ENCODE measurements around the gene DIPK1C.
A peak's percentile ranks its signal among the peaks of the same experiment; 100 is the strongest.

The DIPK1C gene

GRCh38 chr18:74497778-74498177 lies 40.7 kb upstream of the DIPK1C start:
- H3K9me3 ChIP-seq (ENCODE audit: control insufficient read depth, low read length), result no peaks in the 10 kb centered on the region
- H3K36me3 ChIP-seq (ENCODE audit: control insufficient read depth, insufficient read depth, low read length), result no peaks in the 10 kb centered on the region
- H3K27me3 ChIP-seq (ENCODE audit: control insufficient read depth, insufficient read depth, low read length), result no peaks in the 10 kb centered on the region
- peaks cover 13% of the 10 kb centered on the region for H3K79me2 ChIP-seq
- no peak overlapping the region for H2AFZ ChIP-seq
- TF ChIP-seq, protein P1, sequence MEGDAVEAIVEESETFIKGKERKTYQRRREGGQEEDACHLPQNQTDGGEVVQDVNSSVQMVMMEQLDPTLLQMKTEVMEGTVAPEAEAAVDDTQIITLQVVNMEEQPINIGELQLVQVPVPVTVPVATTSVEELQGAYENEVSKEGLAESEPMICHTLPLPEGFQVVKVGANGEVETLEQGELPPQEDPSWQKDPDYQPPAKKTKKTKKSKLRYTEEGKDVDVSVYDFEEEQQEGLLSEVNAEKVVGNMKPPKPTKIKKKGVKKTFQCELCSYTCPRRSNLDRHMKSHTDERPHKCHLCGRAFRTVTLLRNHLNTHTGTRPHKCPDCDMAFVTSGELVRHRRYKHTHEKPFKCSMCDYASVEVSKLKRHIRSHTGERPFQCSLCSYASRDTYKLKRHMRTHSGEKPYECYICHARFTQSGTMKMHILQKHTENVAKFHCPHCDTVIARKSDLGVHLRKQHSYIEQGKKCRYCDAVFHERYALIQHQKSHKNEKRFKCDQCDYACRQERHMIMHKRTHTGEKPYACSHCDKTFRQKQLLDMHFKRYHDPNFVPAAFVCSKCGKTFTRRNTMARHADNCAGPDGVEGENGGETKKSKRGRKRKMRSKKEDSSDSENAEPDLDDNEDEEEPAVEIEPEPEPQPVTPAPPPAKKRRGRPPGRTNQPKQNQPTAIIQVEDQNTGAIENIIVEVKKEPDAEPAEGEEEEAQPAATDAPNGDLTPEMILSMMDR (IDR thresholded peaks at IDR 0.05), result no peak
- no peak overlapping the region for H3K4me3 ChIP-seq (ENCODE audit: low read depth, low read length)
- no peaks in the 10 kb centered on the region for H3K4me1 ChIP-seq
- no peak overlapping the region for H3K4me2 ChIP-seq (ENCODE audit: low read length)
- no peak overlapping the region for H3K27ac ChIP-seq
- H3K9ac ChIP-seq, result no peak overlapping the region

GRCh38 chr18:74497324-74497676 lies 40.2 kb upstream of the DIPK1C start:
- no peak overlapping the region for H3K9ac ChIP-seq
- no peaks in the 10 kb centered on the region for H3K36me3 ChIP-seq (ENCODE audit: control insufficient read depth, insufficient read depth, low read length)
- no peaks in the 10 kb centered on the region for H3K4me1 ChIP-seq
- H3K27ac ChIP-seq, result peak overlapping the region; percentile 76
- H2AFZ ChIP-seq, result peak overlapping the region; percentile 73
- TF ChIP-seq, protein P1 (IDR thresholded peaks at IDR 0.05), result no peak
- H3K79me2 ChIP-seq, result peaks cover 13% of the 10 kb centered on the region
- H3K9me3 ChIP-seq (ENCODE audit: control insufficient read depth, low read length), result no peaks in the 10 kb centered on the region
- H3K4me3 ChIP-seq (ENCODE audit: low read depth, low read length), result peak overlapping the region; percentile 84
- no peaks in the 10 kb centered on the region for H3K27me3 ChIP-seq (ENCODE audit: control insufficient read depth, insufficient read depth, low read length)
- H3K4me2 ChIP-seq (ENCODE audit: low read length), result peak overlapping the region; percentile 82

DNA sequence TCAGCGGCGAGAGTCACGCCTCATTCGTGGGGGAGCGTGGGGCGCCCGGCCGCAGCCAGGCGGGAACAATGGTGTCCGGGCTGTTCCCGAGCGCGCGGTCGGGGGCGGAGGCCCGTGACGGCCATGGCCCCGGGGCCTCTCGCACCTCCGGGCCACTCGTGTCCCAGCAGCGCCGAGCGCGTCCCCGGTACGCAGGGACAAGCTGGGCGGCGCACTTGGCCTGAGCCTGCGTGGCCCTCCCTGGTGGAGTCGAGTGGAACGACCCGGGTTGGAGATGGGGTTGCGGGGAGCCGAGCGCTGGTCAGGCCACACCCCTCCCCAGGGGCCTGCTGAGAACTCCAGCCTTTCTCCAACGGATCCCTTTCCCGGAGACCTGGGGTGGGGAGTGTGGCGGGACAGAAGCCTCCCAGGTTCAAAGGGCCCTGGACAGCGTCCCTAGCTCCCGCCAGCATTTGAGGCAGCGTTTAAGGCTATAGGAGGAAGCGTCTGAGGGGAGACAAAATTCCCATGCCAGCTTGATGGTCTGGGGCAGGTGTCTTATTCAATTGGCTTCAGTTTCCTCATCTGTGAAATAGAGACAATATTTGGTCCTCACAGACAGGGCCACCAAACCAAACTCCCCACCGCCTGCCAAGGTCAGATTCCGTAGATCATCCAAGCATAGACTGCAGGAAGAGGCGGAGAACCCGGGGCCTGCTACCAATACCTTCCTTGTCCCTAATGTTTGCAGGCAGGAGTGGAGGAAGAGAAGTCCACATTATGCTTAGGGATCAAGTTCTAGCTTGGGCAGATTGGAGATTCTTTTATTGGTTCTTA lies 39.6 kb upstream of the DIPK1C start:
- Histone ChIP-seq H3K4me3 (ENCODE audit: low read depth, low read length) (peak overlapping the region; percentile 84), H2AFZ (peak overlapping the region; percentile 73), H3K36me3 (ENCODE audit: control insufficient read depth, insufficient read depth, low read length) (no peaks in the 10 kb centered on the region), H3K4me1 (no peaks in the 10 kb centered on the region), H3K27me3 (ENCODE audit: control insufficient read depth, insufficient read depth, low read length) (no peaks in the 10 kb centered on the region), H3K27ac (peak overlapping the region; percentile 76), H3K9ac (peak overlapping the region; percentile 46), H3K4me2 (ENCODE audit: low read length) (peak overlapping the region; percentile 82), H3K79me2 (peaks cover 13% of the 10 kb centered on the region), H3K9me3 (ENCODE audit: control insufficient read depth, low read length) (no peaks in the 10 kb centered on the region)
- TF ChIP-seq, protein P1 (IDR thresholded peaks at IDR 0.05), result no peak

DNA sequence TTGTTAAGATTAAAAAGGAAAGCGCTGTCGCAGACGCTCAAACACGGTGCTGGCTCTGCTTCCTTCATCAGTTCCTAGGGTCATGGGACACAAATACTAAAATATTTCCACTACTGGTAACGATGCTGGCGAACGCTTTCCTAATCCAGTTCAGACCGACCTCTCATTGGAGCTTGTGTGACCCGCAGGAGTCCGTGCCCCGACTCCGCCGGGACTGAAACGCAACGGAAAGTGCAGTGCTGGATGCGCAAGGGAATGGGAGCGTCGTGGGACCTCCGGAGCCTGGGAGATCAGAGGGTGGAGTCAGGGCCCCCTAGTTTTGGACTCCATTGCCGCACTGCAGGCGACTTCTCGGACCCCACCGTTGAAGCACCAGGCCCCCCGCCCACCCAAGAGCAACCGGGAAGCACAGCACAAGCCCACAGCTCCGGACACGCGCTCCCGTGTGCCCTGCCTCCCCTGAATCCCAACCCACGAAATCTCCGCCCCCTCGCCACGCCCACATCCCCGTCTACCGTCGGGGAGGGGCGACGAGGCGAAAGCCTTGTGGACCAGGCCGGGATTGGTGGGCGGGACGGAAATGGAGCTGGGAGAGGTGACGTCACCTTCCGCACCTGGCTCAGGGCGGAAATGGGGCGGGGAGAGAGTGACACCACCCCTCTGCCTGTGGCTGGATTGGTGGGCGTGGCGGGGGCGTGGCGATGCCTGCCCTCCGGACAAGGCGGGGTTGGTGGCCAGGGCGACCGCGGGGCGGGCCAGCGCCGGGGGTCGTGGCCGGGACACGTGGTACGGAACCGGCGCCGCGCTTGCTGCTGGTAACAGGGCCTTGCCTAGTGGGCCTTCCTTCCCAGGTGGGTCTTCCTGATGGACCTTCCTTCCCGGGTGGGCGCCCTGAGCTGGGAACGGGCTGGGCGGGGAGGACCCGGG lies 38.7 kb upstream of the DIPK1C start, which contains the start of gene CNDP2:
Gene CNDP2 (plus strand): TSS at position 783 of the 927 bp plus-strand sequence. CDS start 3,611 bp downstream, outside the sequence.
- peak within 1 kb of the TSS; percentile 84 for H3K4me3 ChIP-seq (ENCODE audit: low read depth, low read length)
- peak within 1 kb of the TSS; percentile 46 for H3K9ac ChIP-seq
- peak within 1 kb of the TSS; percentile 82 for H3K4me2 ChIP-seq (ENCODE audit: low read length)
- peak within 1 kb of the TSS; percentile 73 for H2AFZ ChIP-seq
- TF ChIP-seq, protein P1 (IDR thresholded peaks at IDR 0.05), result no peak
- H3K36me3 ChIP-seq (ENCODE audit: control insufficient read depth, insufficient read depth, low read length), result no peaks in the 10 kb centered on the region
- peaks cover 13% of the 10 kb centered on the region for H3K79me2 ChIP-seq
- H3K27me3 ChIP-seq (ENCODE audit: control insufficient read depth, insufficient read depth, low read length), result no peaks in the 10 kb centered on the region
- no peaks in the 10 kb centered on the region for H3K9me3 ChIP-seq (ENCODE audit: control insufficient read depth, low read length)
- peak within 1 kb of the TSS; percentile 76 for H3K27ac ChIP-seq
- H3K4me1 ChIP-seq, result no peaks in the 10 kb centered on the region

Data from parathyroid adenoma (tissue), 2 donors.